A549 (cell line): ENCODE measurements around the gene FOXO6. TPM values are rescaled to one million over a fixed set of nuclear protein-coding genes. Genes with fewer than 3 reads are reported as not detected.

Experiments used
- ATAC-seq, 2 experiments: fragments of 200-7000 bp in 1 of 2; fragments of >200 bp in 1 of 2; cut with Nextera tagmentation in 1 of 2; cut with Tn5 transposase in 1 of 2; 3 replicates each; pipeline versions ENCODE4 v1.8.0 to v1.9.1; 2018 to 2020; ENCODE audit warnings: mild to moderate bottlenecking in 1 of 2, moderate library complexity in 1 of 2
- CTCF ChIA-PET: fragments of 300-600 bp; sonication (Branson Sonifier 250); formaldehyde crosslinking; extraction: SDS; loops from one replicate; lab custom pipeline; 2021; ENCODE audit warnings: antibody characterized with exemption, inconsistent platforms; lab: Yijun Ruan, JAX
- POLR2A ChIA-PET: fragments of 350-600 bp; formaldehyde crosslinking; extraction: SDS; loops from one replicate; lab custom pipeline; 2021; ENCODE audit warnings: antibody characterized with exemption, inconsistent platforms; lab: Yijun Ruan, JAX
- DNase-seq, 2 experiments: peaks; one replicate each; pipeline versions ENCODE4 v3.0.0 to v3.0.0-alpha.2; 2011 to 2016; ENCODE audit warnings: low read depth in 1 of 2, low spot score in 1 of 2
- FAIRE-seq: peaks from 2 replicates; lab custom pipeline; 2011; peaks lifted over from hg19 to GRCh38; lab: Jason Lieb, UNC
- H3K27ac ChIP-seq, 2 experiments: fragments of >200 bp; sonication (Bioruptor Twin); formaldehyde crosslinking; 3 replicates each; pipeline ENCODE4 v1.5.1; 2016 to 2017
- H3K4me1 ChIP-seq: fragments of >200 bp; sonication (Bioruptor Twin); formaldehyde crosslinking; 3 replicates; pipeline ENCODE4 v1.6.1; 2016
- H3K4me2 ChIP-seq: fragments of >200 bp; sonication (Bioruptor Twin); formaldehyde crosslinking; 3 replicates; pipeline ENCODE4 v1.6.1; 2016
- H3K4me3 ChIP-seq: fragments of >200 bp; sonication (Bioruptor Twin); formaldehyde crosslinking; 3 replicates; pipeline ENCODE4 v1.5.1; 2016
- H3K9me3 ChIP-seq: fragments of >200 bp; sonication (Bioruptor Twin); formaldehyde crosslinking; 3 replicates; pipeline ENCODE4 v1.6.1; 2016
- ATOH8 ChIP-seq: fragments of 250-450 bp; sonication (Bioruptor Pico); IDR thresholded peaks from 2 replicates; pipeline ENCODE4 v1.5.0; 2020; ENCODE audit warnings: low read depth, mild to moderate bottlenecking, moderate library complexity
- BCL3 ChIP-seq: fragments of >200 bp; sonication (Bioruptor Twin); formaldehyde crosslinking; IDR thresholded peaks from 3 replicates; pipeline ENCODE4 v1.6.1; 2016
- CBX8 ChIP-seq: fragments of 200-600 bp; sonication (generic); IDR thresholded peaks from 2 replicates; pipeline ENCODE4 v1.6.1; 2016
- CHD2 ChIP-seq: fragments of 150-350 bp; IDR thresholded peaks from 2 replicates; pipeline ENCODE4 v1.6.1; 2014; ENCODE audit warnings: low read length; ENCODE audit not compliant: partially characterized antibody
- CHD4 ChIP-seq: fragments of 200-600 bp; sonication (generic); IDR thresholded peaks from 2 replicates; pipeline ENCODE4 v1.6.1; 2016; ENCODE audit warnings: antibody characterized with exemption, mild to moderate bottlenecking, borderline replicate concordance
- CTCF ChIP-seq: fragments of >200 bp; sonication (Bioruptor Twin); formaldehyde crosslinking; IDR thresholded peaks from 3 replicates; pipeline ENCODE4 v1.5.1; 2016
- ELK1 ChIP-seq: fragments of 150-350 bp; IDR thresholded peaks from 2 replicates; pipeline ENCODE4 v1.6.1; 2014; ENCODE audit warnings: low read depth, mild to moderate bottlenecking, low read length
- FOSL2 ChIP-seq, 2 experiments: fragments of 450-650 bp in 1 of 2; fragments of >200 bp in 1 of 2; sonication (Bioruptor Twin) in 1 of 2; formaldehyde crosslinking; IDR thresholded peaks; 2 replicates each; pipeline versions ENCODE4 v1.5.0 to v1.6.1; 2016 to 2020; ENCODE audit warnings: mild to moderate bottlenecking in 1 of 2, moderate library complexity in 1 of 2
- GATA3 ChIP-seq: IDR thresholded peaks from 2 replicates; pipeline ENCODE4 v1.6.1; 2012; ENCODE audit warnings: borderline replicate concordance
- HEYL ChIP-seq: fragments of 250-450 bp; sonication (Bioruptor Pico); IDR thresholded peaks from 2 replicates; pipeline ENCODE4 v1.8.0; 2021; ENCODE audit warnings: mild to moderate bottlenecking, moderate library complexity
- HMGXB4 ChIP-seq: fragments of 250-450 bp; sonication (Bioruptor Pico); IDR thresholded peaks from 2 replicates; pipeline ENCODE4 v1.5.0; 2021; ENCODE audit warnings: mild to moderate bottlenecking, moderate library complexity, borderline replicate concordance
- HOXB5 ChIP-seq: fragments of 250-450 bp; sonication (Bioruptor Pico); IDR thresholded peaks from 2 replicates; pipeline ENCODE4 v1.5.0; 2020; ENCODE audit warnings: mild to moderate bottlenecking, moderate library complexity
- KDM1A ChIP-seq: fragments of 200-600 bp; sonication (generic); IDR thresholded peaks from 2 replicates; pipeline ENCODE4 v1.6.1; 2016; ENCODE audit warnings: low read depth, mild to moderate bottlenecking
- NFE2L2 ChIP-seq: fragments of 150-350 bp; conservative IDR thresholded peaks from 2 replicates; pipeline ENCODE4 v1.6.1; 2014; ENCODE audit warnings: low read length
- NR3C1 ChIP-seq: fragments of >200 bp; sonication (Bioruptor Twin); formaldehyde crosslinking; IDR thresholded peaks from 3 replicates; pipeline ENCODE4 v1.6.1; 2017
- POLR2A ChIP-seq: IDR thresholded peaks from 2 replicates; pipeline ENCODE4 v1.6.1; 2012; ENCODE audit warnings: mild to moderate bottlenecking, low read length
- POLR2AphosphoS2 ChIP-seq: conservative IDR thresholded peaks from 2 replicates; pipeline ENCODE4 v1.6.1; 2012; ENCODE audit warnings: low read length, improper control_type of control experiment, inconsistent platforms
- RAD21 ChIP-seq, 2 experiments: fragments of >200 bp in 1 of 2; sonication (Bioruptor Twin) in 1 of 2; formaldehyde crosslinking in 1 of 2; IDR thresholded peaks in 1 of 2; conservative IDR thresholded peaks in 1 of 2; 2 replicates in 1 of 2; 3 replicates in 1 of 2; pipeline ENCODE4 v1.6.1; 2012 to 2018; ENCODE audit warnings: inconsistent platforms in 1 of 2
- REST ChIP-seq: fragments of 200-600 bp; sonication (generic); IDR thresholded peaks from 2 replicates; pipeline ENCODE4 v1.6.1; 2016; ENCODE audit warnings: antibody characterized with exemption, mild to moderate bottlenecking, moderate library complexity
- SREBF2 ChIP-seq: fragments of 450-650 bp; IDR thresholded peaks from 2 replicates; pipeline ENCODE4 v1.6.1; 2014; ENCODE audit warnings: mild to moderate bottlenecking, moderate library complexity
- ZC3H11A ChIP-seq: fragments of 450-650 bp; IDR thresholded peaks from 2 replicates; pipeline ENCODE4 v1.6.1; 2014; ENCODE audit warnings: antibody characterized with exemption, mild to moderate bottlenecking
- ZFP36 ChIP-seq: fragments of 450-650 bp; IDR thresholded peaks from 2 replicates; pipeline ENCODE4 v1.6.1; 2014; ENCODE audit warnings: borderline replicate concordance; ENCODE audit not compliant: partially characterized antibody
- ZNF302 ChIP-seq: fragments of 250-450 bp; sonication (Bioruptor Pico); IDR thresholded peaks from 2 replicates; pipeline ENCODE4 v1.9.0; 2021; ENCODE audit warnings: inconsistent platforms, mild to moderate bottlenecking, moderate library complexity
- ZSCAN20 ChIP-seq: fragments of 250-450 bp; sonication (Bioruptor Pico); IDR thresholded peaks from 2 replicates; pipeline ENCODE4 v1.8.0; 2022; ENCODE audit warnings: mild to moderate bottlenecking, moderate library complexity
- WGBS: methylation state at CpG from one replicate; pipeline ENCODE4 v1.1.6; 2017; ENCODE audit errors: missing lambda C conversion rate; 5-methylcytosine and 5-hydroxymethylcytosine counted together
- polyA plus RNA-seq, 4 experiments: library from polyadenylated mRNA; depleted of rRNA in 3 of 4; stranded (reverse); fragments of >200 nt; fragmentation: RNase III in 1 of 4; extraction: RNeasy Plus Mini Kit Qiagen cat#74134 plus additional on column Dnase treatment in 1 of 4; gene quantifications; 2 replicates in 3 of 4; 3 replicates in 1 of 4; pipeline ENCODE4 v1.2.3, GENCODE V29; 2011 to 2017
- TF ChIP-seq, protein P1 (sequence below): IDR thresholded peaks from 2 replicates; pipeline ENCODE4 v1.6.1; 2012

The FOXO6 gene
- polyA plus RNA-seq, 2 of the 4 experiments (the other 2 are of a cell fraction): 0.10 to 0.25 TPM

GRCh38 chr1:41407664-41408252 lies 46.5 kb downstream of the FOXO6 start:
- no peak overlapping the region for H3K4me3 ChIP-seq
- 42% methylated on average over 6 of the region's 14 CpGs for WGBS
- H3K27ac ChIP-seq: no peak overlapping the region
- no peak overlapping the region for H3K4me2 ChIP-seq
- H3K4me1 ChIP-seq: 0 out of 3 replicates have a peak, but pooled peaks cover 3% of the 10 kb centered on the region
- ChIA-PET POLR2A (interaction anchor here (0.6 kb wide), 1 partner anchor 125 kb away, joined by 4 read pairs; no protein-coding TSS in a partner anchor), CTCF (interaction anchor here (1.0 to 2.3 kb wide), 3 partner anchors 8 to 125 kb away, joined by 3 to 8 read pairs (median 4); no protein-coding TSS in a partner anchor)
- no peak for DNase-seq
- no peaks in the 10 kb centered on the region; the same call in 2 of the 3 replicates for H3K9me3 ChIP-seq
- FAIRE-seq: no peak
- TF ChIP-seq CHD2 (no peak), ZC3H11A (no peak), CBX8 (no peak), CTCF (no peak), SREBF2 (no peak), POLR2A (no peak), POLR2AphosphoS2 (no peak), FOSL2 (IDR thresholded peaks at IDR 0.05) (no peak), FOSL2 (CRISPR knock-in tag; IDR thresholded peaks at IDR 0.05) (no peak), HMGXB4 (CRISPR knock-in tag) (no peak), NR3C1 (no peak), ATOH8 (CRISPR knock-in tag) (no peak), GATA3 (no peak), ZSCAN20 (CRISPR knock-in tag) (no peak), HEYL (CRISPR knock-in tag) (no peak), ZNF302 (CRISPR knock-in tag) (no peak), HOXB5 (CRISPR knock-in tag) (no peak), NFE2L2 (no peak), CHD4 (no peak), KDM1A (no peak)
- TF ChIP-seq, protein P1, sequence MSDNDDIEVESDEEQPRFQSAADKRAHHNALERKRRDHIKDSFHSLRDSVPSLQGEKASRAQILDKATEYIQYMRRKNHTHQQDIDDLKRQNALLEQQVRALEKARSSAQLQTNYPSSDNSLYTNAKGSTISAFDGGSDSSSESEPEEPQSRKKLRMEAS: no peak
- ATAC-seq: no peak

GRCh38 chr1:41408691-41409090 lies 47.5 kb downstream of the FOXO6 start:
- ChIA-PET POLR2A (no interaction called here), CTCF (interaction anchor here (1.3 kb wide), 1 partner anchor 9 kb away, joined by 6 read pairs; no protein-coding TSS in a partner anchor)
- Histone ChIP-seq H3K27ac (no peak overlapping the region), H3K4me2 (no peak overlapping the region), H3K4me1 (0 out of 3 replicates have a peak, but pooled peaks cover 3% of the 10 kb centered on the region), H3K9me3 (no peaks in the 10 kb centered on the region; the same call in 2 of the 3 replicates), H3K4me3 (no peak overlapping the region)
- DNase-seq (no peak), FAIRE-seq (no peak), ATAC-seq (no peak)
- 45% methylated on average over 6 of the region's 6 CpGs for WGBS
- no peak for TF ChIP-seq BCL3
- no peak for TF ChIP-seq CHD4
- TF ChIP-seq RAD21 (conservative IDR thresholded peaks at IDR 0.05 in 1 of 2, IDR thresholded peaks at IDR 0.05 in 1 of 2): no peak
- no peak for TF ChIP-seq REST
- TF ChIP-seq ELK1: no peak
- TF ChIP-seq ZSCAN20 (CRISPR knock-in tag): no peak
- TF ChIP-seq ZFP36: no peak
